ENCODE measurements around the gene CANT1. TPM values are rescaled to one million over a fixed set of nuclear protein-coding genes. Genes with fewer than 3 reads are reported as not detected.
A peak's percentile ranks its signal among the peaks of the same experiment; 100 is the strongest.

Gene CANT1
- total RNA-seq, 1 experiment from 2014 or later = 33.0 TPM

- Histone ChIP-seq H4K5ac (ENCODE audit: insufficient read length, low read depth, low read length) (no peak overlapping the region), H2AFZ (ENCODE audit: low read length) (no peak overlapping the region), H2BK5ac (ENCODE audit: insufficient read length, low read length) (no peak overlapping the region), H3K9ac (ENCODE audit: extremely low read depth, insufficient read length, low read length) (no peak overlapping the region), H2AK5ac (ENCODE audit: insufficient read length, low read length) (no peak overlapping the region), H3K18ac (ENCODE audit: insufficient read length, low read depth, low read length) (no peak overlapping the region), H3K27ac (ENCODE audit: insufficient read length, low read depth, low read length) (no peak overlapping the region), H3K23me2 (ENCODE audit: insufficient read length, low read depth, low read length, poor library complexity, severe bottlenecking) (no peaks in the 10 kb centered on the region), H3K4ac (ENCODE audit: low read depth, low read length) (no peak overlapping the region), H3K79me2 (ENCODE audit: insufficient read depth, low read length) (no peaks in the 10 kb centered on the region), H3K4me1 (ENCODE audit: insufficient read depth, low read length) (no peaks in the 10 kb centered on the region), H3K79me1 (ENCODE audit: insufficient read depth, low read depth, low read length, poor library complexity, severe bottlenecking) (no peaks in the 10 kb centered on the region), H2BK20ac (ENCODE audit: low read depth, low read length, poor library complexity, severe bottlenecking) (no peak overlapping the region), H2BK120ac (ENCODE audit: low read depth, low read length, poor library complexity, severe bottlenecking) (no peak overlapping the region), H3K23ac (ENCODE audit: insufficient read length, low read depth, low read length) (no peak overlapping the region), H3K14ac (ENCODE audit: insufficient read depth, low read length) (no peak overlapping the region), H4K91ac (ENCODE audit: insufficient read length, low read depth, low read length) (no peak overlapping the region), H2BK12ac (ENCODE audit: insufficient read length, low read depth, low read length) (no peak overlapping the region), H2BK15ac (ENCODE audit: low read depth, low read length) (no peak overlapping the region), H3K9me3 (ENCODE audit: control insufficient read depth, low read depth, low read length) (no peaks in the 10 kb centered on the region), H3K4me2 (ENCODE audit: insufficient read depth, insufficient read length, low read length) (no peak overlapping the region), H4K20me1 (ENCODE audit: control insufficient read depth, insufficient read depth, insufficient read length) (no peaks in the 10 kb centered on the region), H3T11ph (ENCODE audit: low read length) (no peak overlapping the region), H3K27me3 (ENCODE audit: insufficient read depth, low read length) (no peaks in the 10 kb centered on the region), H3K56ac (ENCODE audit: insufficient read length, low read depth, low read length) (no peak overlapping the region), H4K8ac (replicated peaks; ENCODE audit: insufficient read length, low read depth, low read length) (no peak overlapping the region)
- DNase-seq = peak; percentile 29
- peaks cover 0 to 30% (median 13%) of the 10 kb centered on the region in 3 experiments; a peak in 6 of 7 replicates for H3K36me3 Mint-ChIP-seq (ENCODE audit: insufficient read depth in 1 of 3, low read depth in 3 of 3)
- WGBS (ENCODE audit: extremely low coverage, insufficient read length, low lambda C conversion rate) = no CpG with 5 or more reads among the region's 22 CpGs
- peaks cover 2% of the 10 kb centered on the region for H3K27me3 Mint-ChIP-seq (ENCODE audit: low read depth)
- TF ChIP-seq, protein P1, sequence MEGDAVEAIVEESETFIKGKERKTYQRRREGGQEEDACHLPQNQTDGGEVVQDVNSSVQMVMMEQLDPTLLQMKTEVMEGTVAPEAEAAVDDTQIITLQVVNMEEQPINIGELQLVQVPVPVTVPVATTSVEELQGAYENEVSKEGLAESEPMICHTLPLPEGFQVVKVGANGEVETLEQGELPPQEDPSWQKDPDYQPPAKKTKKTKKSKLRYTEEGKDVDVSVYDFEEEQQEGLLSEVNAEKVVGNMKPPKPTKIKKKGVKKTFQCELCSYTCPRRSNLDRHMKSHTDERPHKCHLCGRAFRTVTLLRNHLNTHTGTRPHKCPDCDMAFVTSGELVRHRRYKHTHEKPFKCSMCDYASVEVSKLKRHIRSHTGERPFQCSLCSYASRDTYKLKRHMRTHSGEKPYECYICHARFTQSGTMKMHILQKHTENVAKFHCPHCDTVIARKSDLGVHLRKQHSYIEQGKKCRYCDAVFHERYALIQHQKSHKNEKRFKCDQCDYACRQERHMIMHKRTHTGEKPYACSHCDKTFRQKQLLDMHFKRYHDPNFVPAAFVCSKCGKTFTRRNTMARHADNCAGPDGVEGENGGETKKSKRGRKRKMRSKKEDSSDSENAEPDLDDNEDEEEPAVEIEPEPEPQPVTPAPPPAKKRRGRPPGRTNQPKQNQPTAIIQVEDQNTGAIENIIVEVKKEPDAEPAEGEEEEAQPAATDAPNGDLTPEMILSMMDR (conservative IDR thresholded peaks at IDR 0.05) = no peak
- H3K27ac Mint-ChIP-seq = peak overlapping the region in 2 of 3 experiments; percentile 81 to 93; a peak in 2 of 7 replicates
- H3K4me3 Mint-ChIP-seq = no peak overlapping the region
- H3K9me3 Mint-ChIP-seq = no peaks in the 10 kb centered on the region; a peak in 1 of 5 replicates
- peaks cover 13 to 29% of the 10 kb centered on the region in 2 experiments for H3K4me1 Mint-ChIP-seq
Measured at GRCh38 chr17:78971756-78972506, 37.6 kb downstream of the CANT1 start.
